Measurements from ENCODE around the gene TBC1D22A.

- no peak for TF ChIP-seq ZFP30 (CRISPR knock-in tag; IDR thresholded peaks at IDR 0.05)
- TF ChIP-seq, protein P1, sequence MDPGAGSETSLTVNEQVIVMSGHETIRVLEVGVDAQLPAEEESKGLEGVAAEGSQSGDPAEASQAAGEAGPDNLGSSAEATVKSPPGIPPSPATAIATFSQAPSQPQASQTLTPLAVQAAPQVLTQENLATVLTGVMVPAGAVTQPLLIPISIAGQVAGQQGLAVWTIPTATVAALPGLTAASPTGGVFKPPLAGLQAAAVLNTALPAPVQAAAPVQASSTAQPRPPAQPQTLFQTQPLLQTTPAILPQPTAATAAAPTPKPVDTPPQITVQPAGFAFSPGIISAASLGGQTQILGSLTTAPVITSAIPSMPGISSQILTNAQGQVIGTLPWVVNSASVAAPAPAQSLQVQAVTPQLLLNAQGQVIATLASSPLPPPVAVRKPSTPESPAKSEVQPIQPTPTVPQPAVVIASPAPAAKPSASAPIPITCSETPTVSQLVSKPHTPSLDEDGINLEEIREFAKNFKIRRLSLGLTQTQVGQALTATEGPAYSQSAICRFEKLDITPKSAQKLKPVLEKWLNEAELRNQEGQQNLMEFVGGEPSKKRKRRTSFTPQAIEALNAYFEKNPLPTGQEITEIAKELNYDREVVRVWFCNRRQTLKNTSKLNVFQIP (CRISPR knock-in tag; IDR thresholded peaks at IDR 0.05; ENCODE audit: borderline replicate concordance, low read depth), result no peak
- no peak for TF ChIP-seq OSR1 (CRISPR knock-in tag; IDR thresholded peaks at IDR 0.05)
- no peak for TF ChIP-seq ZFP3 (CRISPR knock-in tag; IDR thresholded peaks at IDR 0.05)
- no peak for TF ChIP-seq ZNF70 (CRISPR knock-in tag; IDR thresholded peaks at IDR 0.05)
- no peak for TF ChIP-seq CSDC2 (CRISPR knock-in tag; IDR thresholded peaks at IDR 0.05)
- TF ChIP-seq, protein P2, sequence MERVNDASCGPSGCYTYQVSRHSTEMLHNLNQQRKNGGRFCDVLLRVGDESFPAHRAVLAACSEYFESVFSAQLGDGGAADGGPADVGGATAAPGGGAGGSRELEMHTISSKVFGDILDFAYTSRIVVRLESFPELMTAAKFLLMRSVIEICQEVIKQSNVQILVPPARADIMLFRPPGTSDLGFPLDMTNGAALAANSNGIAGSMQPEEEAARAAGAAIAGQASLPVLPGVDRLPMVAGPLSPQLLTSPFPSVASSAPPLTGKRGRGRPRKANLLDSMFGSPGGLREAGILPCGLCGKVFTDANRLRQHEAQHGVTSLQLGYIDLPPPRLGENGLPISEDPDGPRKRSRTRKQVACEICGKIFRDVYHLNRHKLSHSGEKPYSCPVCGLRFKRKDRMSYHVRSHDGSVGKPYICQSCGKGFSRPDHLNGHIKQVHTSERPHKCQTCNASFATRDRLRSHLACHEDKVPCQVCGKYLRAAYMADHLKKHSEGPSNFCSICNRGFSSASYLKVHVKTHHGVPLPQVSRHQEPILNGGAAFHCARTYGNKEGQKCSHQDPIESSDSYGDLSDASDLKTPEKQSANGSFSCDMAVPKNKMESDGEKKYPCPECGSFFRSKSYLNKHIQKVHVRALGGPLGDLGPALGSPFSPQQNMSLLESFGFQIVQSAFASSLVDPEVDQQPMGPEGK (CRISPR knock-in tag; IDR thresholded peaks at IDR 0.05; ENCODE audit: borderline replicate concordance), result no peak
- TF ChIP-seq TCF4 (CRISPR knock-in tag; IDR thresholded peaks at IDR 0.05; ENCODE audit: borderline replicate concordance), result no peak
- TF ChIP-seq TSHZ2 (CRISPR knock-in tag; IDR thresholded peaks at IDR 0.05), result no peak
These were observed 273.0 kb downstream of the TBC1D22A start for GRCh38 chr22:47035425-47035881.
